Measurements from ENCODE around the gene DOK4. TPM values are rescaled to one million over a fixed set of nuclear protein-coding genes. Genes with fewer than 3 reads are reported as not detected.
A peak's percentile ranks its signal among the peaks of the same experiment; 100 is the strongest.

DOK4 gene
- total and polyA plus RNA-seq, 2 experiments from 2014 or later: 11.4 to 29.1 TPM

- Mint-ChIP-seq H3K27ac (no peak overlapping the region), H3K4me1 (peaks cover 54% of the 10 kb centered on the region), H3K27me3 (ENCODE audit: insufficient read depth, low read depth, poor library complexity) (peaks cover 26% of the 10 kb centered on the region), H3K4me3 (peak overlapping the region; percentile 30; the same call in 1 of the 3 replicates), H3K9me3 (no peaks in the 10 kb centered on the region), H3K36me3 (ENCODE audit: low read depth) (peaks cover 3% of the 10 kb centered on the region; the same call in 2 of the 3 replicates)
- peaks cover 7% of the 10 kb centered on the region; the same call in 1 of the 2 replicates for H3K27me3 ChIP-seq (ENCODE audit: insufficient read depth)
- H3K9me2 ChIP-seq (ENCODE audit: insufficient read depth): no peaks in the 10 kb centered on the region
- ATAC-seq (no peak), DNase-seq (ENCODE audit: low spot score) (peak; percentile 56)
- no peak overlapping the region for H3K4me3 ChIP-seq
- H3K79me2 ChIP-seq (replicated peaks; ENCODE audit: insufficient read depth): no peaks in the 10 kb centered on the region; the same call in 1 of the 2 replicates
- no peaks in the 10 kb centered on the region for H3K36me3 ChIP-seq (ENCODE audit: insufficient read depth)
- no peak overlapping the region for H3K27ac ChIP-seq (ENCODE audit: low read depth)
- peaks cover 47% of the 10 kb centered on the region for H3K4me1 ChIP-seq (ENCODE audit: insufficient read depth)
- TF ChIP-seq REST (IDR thresholded peaks at IDR 0.05; ENCODE audit: unreplicated experiment): no peak
- peaks cover 4% of the 10 kb centered on the region; the same call in 1 of the 2 replicates for H3F3A ChIP-seq (replicated peaks; ENCODE audit: low read depth)
- peak overlapping the region; percentile 77; the same call in 1 of the 2 replicates for H3K4me2 ChIP-seq
- H4K20me1 ChIP-seq (replicated peaks; ENCODE audit: insufficient read depth): 0 out of 2 replicates have a peak, but pooled peaks cover 3% of the 10 kb centered on the region
- no peak overlapping the region for H2AFZ ChIP-seq
Observed at GRCh38 chr16:57477531-57478202, 8.6 kb downstream of the DOK4 start.

GRCh38 chr16:57476546-57477410, 9.5 kb downstream of the DOK4 start:
- Mint-ChIP-seq H3K4me1 (peaks cover 63% of the 10 kb centered on the region), H3K9me3 (no peaks in the 10 kb centered on the region), H3K36me3 (ENCODE audit: low read depth) (peaks cover 8% of the 10 kb centered on the region), H3K4me3 (peak overlapping the region; percentile 52; the same call in 1 of the 3 replicates), H3K27ac (no peak overlapping the region), H3K27me3 (ENCODE audit: insufficient read depth, low read depth, poor library complexity) (peaks cover 26% of the 10 kb centered on the region)
- no peaks in the 10 kb centered on the region for H3K36me3 ChIP-seq (ENCODE audit: insufficient read depth)
- 0 out of 2 replicates have a peak, but pooled peaks cover 3% of the 10 kb centered on the region for H4K20me1 ChIP-seq (replicated peaks; ENCODE audit: insufficient read depth)
- H3K9me2 ChIP-seq (ENCODE audit: insufficient read depth): no peaks in the 10 kb centered on the region
- H3K79me2 ChIP-seq (replicated peaks; ENCODE audit: insufficient read depth): no peaks in the 10 kb centered on the region; the same call in 1 of the 2 replicates
- peak overlapping the region; percentile 77 for H3K4me2 ChIP-seq
- no peak overlapping the region for H2AFZ ChIP-seq
- peak; percentile 66 for DNase-seq (ENCODE audit: low spot score)
- peaks cover 7% of the 10 kb centered on the region; the same call in 1 of the 2 replicates for H3K27me3 ChIP-seq (ENCODE audit: insufficient read depth)
- peaks cover 7% of the 10 kb centered on the region; the same call in 1 of the 2 replicates for H3F3A ChIP-seq (replicated peaks; ENCODE audit: low read depth)
- H3K27ac ChIP-seq (ENCODE audit: low read depth): peak overlapping the region; percentile 45; the same call in 1 of the 2 replicates
- peak; percentile 14 for ATAC-seq
- H3K4me1 ChIP-seq (ENCODE audit: insufficient read depth): peaks cover 55% of the 10 kb centered on the region
- peak overlapping the region; percentile 35; the same call in 1 of the 2 replicates for H3K4me3 ChIP-seq
- TF ChIP-seq CTCF (conservative IDR thresholded peaks at IDR 0.05; ENCODE audit: low read depth in 2 of 2) (no peak), CREB1 (CRISPR knock-in tag; IDR thresholded peaks at IDR 0.05; ENCODE audit: low read depth) (no peak), STAT1 (IDR thresholded peaks at IDR 0.05; ENCODE audit: unreplicated experiment) (no peak), ZNF114 (CRISPR knock-in tag; IDR thresholded peaks at IDR 0.05) (no peak)
- TF ChIP-seq, protein P1, sequence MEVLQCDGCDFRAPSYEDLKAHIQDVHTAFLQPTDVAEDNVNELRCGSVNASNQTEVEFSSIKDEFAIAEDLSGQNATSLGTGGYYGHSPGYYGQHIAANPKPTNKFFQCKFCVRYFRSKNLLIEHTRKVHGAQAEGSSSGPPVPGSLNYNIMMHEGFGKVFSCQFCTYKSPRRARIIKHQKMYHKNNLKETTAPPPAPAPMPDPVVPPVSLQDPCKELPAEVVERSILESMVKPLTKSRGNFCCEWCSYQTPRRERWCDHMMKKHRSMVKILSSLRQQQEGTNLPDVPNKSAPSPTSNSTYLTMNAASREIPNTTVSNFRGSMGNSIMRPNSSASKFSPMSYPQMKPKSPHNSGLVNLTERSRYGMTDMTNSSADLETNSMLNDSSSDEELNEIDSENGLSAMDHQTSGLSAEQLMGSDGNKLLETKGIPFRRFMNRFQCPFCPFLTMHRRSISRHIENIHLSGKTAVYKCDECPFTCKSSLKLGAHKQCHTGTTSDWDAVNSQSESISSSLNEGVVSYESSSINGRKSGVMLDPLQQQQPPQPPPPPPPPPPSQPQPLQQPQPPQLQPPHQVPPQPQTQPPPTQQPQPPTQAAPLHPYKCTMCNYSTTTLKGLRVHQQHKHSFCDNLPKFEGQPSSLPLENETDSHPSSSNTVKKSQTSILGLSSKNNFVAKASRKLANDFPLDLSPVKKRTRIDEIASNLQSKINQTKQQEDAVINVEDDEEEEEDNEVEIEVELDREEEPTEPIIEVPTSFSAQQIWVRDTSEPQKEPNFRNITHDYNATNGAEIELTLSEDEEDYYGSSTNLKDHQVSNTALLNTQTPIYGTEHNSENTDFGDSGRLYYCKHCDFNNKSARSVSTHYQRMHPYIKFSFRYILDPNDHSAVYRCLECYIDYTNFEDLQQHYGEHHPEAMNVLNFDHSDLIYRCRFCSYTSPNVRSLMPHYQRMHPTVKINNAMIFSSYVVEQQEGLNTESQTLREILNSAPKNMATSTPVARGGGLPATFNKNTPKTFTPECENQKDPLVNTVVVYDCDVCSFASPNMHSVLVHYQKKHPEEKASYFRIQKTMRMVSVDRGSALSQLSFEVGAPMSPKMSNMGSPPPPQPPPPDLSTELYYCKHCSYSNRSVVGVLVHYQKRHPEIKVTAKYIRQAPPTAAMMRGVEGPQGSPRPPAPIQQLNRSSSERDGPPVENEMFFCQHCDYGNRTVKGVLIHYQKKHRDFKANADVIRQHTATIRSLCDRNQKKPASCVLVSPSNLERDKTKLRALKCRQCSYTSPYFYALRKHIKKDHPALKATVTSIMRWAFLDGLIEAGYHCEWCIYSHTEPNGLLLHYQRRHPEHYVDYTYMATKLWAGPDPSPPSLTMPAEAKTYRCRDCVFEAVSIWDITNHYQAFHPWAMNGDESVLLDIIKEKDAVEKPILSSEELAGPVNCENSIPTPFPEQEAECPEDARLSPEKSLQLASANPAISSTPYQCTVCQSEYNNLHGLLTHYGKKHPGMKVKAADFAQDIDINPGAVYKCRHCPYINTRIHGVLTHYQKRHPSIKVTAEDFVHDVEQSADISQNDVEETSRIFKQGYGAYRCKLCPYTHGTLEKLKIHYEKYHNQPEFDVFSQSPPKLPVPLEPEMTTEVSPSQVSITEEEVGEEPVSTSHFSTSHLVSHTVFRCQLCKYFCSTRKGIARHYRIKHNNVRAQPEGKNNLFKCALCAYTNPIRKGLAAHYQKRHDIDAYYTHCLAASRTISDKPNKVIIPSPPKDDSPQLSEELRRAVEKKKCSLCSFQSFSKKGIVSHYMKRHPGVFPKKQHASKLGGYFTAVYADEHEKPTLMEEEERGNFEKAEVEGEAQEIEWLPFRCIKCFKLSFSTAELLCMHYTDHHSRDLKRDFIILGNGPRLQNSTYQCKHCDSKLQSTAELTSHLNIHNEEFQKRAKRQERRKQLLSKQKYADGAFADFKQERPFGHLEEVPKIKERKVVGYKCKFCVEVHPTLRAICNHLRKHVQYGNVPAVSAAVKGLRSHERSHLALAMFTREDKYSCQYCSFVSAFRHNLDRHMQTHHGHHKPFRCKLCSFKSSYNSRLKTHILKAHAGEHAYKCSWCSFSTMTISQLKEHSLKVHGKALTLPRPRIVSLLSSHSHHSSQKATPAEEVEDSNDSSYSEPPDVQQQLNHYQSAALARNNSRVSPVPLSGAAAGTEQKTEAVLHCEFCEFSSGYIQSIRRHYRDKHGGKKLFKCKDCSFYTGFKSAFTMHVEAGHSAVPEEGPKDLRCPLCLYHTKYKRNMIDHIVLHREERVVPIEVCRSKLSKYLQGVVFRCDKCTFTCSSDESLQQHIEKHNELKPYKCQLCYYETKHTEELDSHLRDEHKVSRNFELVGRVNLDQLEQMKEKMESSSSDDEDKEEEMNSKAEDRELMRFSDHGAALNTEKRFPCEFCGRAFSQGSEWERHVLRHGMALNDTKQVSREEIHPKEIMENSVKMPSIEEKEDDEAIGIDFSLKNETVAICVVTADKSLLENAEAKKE (CRISPR knock-in tag; IDR thresholded peaks at IDR 0.05): no peak
